Activated CD8-positive, alpha-beta memory T cell treated with anti-CD3 and anti-CD28 coated beads, Interleukin-2, amount 50 U/mL, for 24 hours (primary cell): Measurements from ENCODE around the gene SLC39A8.

Experiments used
- DNase-seq: peaks from one replicate; pipeline ENCODE4 v3.0.0-alpha.2; 2020; ENCODE audit errors: extremely low read depth

The SLC39A8 gene

GRCh38 chr4:102230194-102230593, 115.1 kb downstream of the SLC39A8 start:
- DNase-seq = no peak

GRCh38 chr4:102227388-102227787, 117.9 kb downstream of the SLC39A8 start:
- no peak for DNase-seq

- no peak for DNase-seq
Measured at GRCh38 chr4:102223461-102223860, 121.8 kb downstream of the SLC39A8 start.

GRCh38 chr4:102222838-102223409, 122.4 kb downstream of the SLC39A8 start:
- DNase-seq = no peak

- DNase-seq = no peak
Measured at GRCh38 chr4:102219129-102219528, 126.2 kb downstream of the SLC39A8 start.

- no peak for DNase-seq
Measured at GRCh38 chr4:102218656-102219055, 126.6 kb downstream of the SLC39A8 start.

- no peak for DNase-seq
Measured at GRCh38 chr4:102217775-102218355, 127.4 kb downstream of the SLC39A8 start.

GRCh38 chr4:102217345-102217744, 127.9 kb downstream of the SLC39A8 start:
- no peak for DNase-seq

- DNase-seq = no peak
Measured at GRCh38 chr4:102216666-102217065, 128.6 kb downstream of the SLC39A8 start.

- DNase-seq = no peak
Measured at GRCh38 chr4:102213031-102213430, 132.3 kb downstream of the SLC39A8 start.
